Right atrium auricular region (tissue), 2 donors: ENCODE measurements around the gene MED16. TPM values are rescaled to one million over a fixed set of nuclear protein-coding genes. Genes with fewer than 3 reads are reported as not detected.

Experiments
- DNase-seq: peaks from one replicate; pipeline ENCODE4 v3.0.0-alpha.2; 2019; ENCODE audit warnings: low spot score
- H3K27ac ChIP-seq, 2 donors: fragments of 200-600 bp; sonication (generic); 1 replicate in 1 of 2; 2 replicates in 1 of 2; pipeline ENCODE4 v1.5.1; 2016 to 2019
- H3K27me3 ChIP-seq, 2 donors: fragments of 200-600 bp; sonication (generic); one replicate each; pipeline versions ENCODE4 v1.5.1 to v1.6.0; 2017 to 2019
- H3K36me3 ChIP-seq: fragments of 200-600 bp; sonication (generic); one replicate; pipeline ENCODE4 v1.5.1; 2016
- H3K4me1 ChIP-seq, 2 donors: fragments of 200-600 bp; sonication (generic); one replicate each; pipeline versions ENCODE4 v1.5.1 to v1.6.0; 2017 to 2019
- H3K4me3 ChIP-seq, 2 donors: fragments of 200-600 bp; sonication (generic); 1 replicate in 1 of 2; 2 replicates in 1 of 2; pipeline ENCODE4 v1.5.1; 2017 to 2019; ENCODE audit warnings: mild to moderate bottlenecking in 1 of 2, moderate library complexity in 1 of 2
- H3K9me3 ChIP-seq, 2 donors: fragments of 200-600 bp; sonication (generic); one replicate each; pipeline ENCODE4 v1.5.1; 2019
- CTCF ChIP-seq, 2 donors: fragments of 200-600 bp; sonication (generic); IDR thresholded peaks; one replicate each; pipeline ENCODE4 v1.5.1; 2019; ENCODE audit warnings: antibody characterized with exemption in 2 of 2
- total RNA-seq, 2 donors: library from RNA; depleted of rRNA; stranded (reverse); fragments of >200 nt; gene quantifications; one replicate each; pipeline ENCODE4 v1.1.0, GENCODE V29; 2016

The MED16 gene
- total RNA-seq, 2 donors from 2014 or later = 17.7 to 26.5 TPM

GRCh38 chr19:920051-920864, 27.3 kb upstream of the MED16 start:
- no peak for DNase-seq
- H3K4me3 ChIP-seq = peak overlapping the region in 1 of 2 donors; percentile 22
- peaks cover 18 to 38% of the 10 kb centered on the region in 2 donors for H3K27me3 ChIP-seq
- no peaks in the 10 kb centered on the region for H3K9me3 ChIP-seq
- no peaks in the 10 kb centered on the region for H3K36me3 ChIP-seq
- peaks cover 0 to 55% of the 10 kb centered on the region in 2 donors for H3K4me1 ChIP-seq
- no peak overlapping the region for H3K27ac ChIP-seq
- TF ChIP-seq CTCF (IDR thresholded peaks at IDR 0.05) = no peak

GRCh38 chr19:919199-920050, 26.4 kb upstream of the MED16 start:
- TF ChIP-seq CTCF (IDR thresholded peaks at IDR 0.05) = no peak
- Histone ChIP-seq H3K36me3 (no peaks in the 10 kb centered on the region), H3K4me3 (peak overlapping the region in 1 of 2 donors; percentile 22), H3K27ac (no peak overlapping the region), H3K27me3 (peaks cover 18 to 38% of the 10 kb centered on the region in 2 donors), H3K9me3 (no peaks in the 10 kb centered on the region), H3K4me1 (peaks cover 0 to 48% of the 10 kb centered on the region in 2 donors)
- DNase-seq = no peak

- no peak for TF ChIP-seq CTCF (IDR thresholded peaks at IDR 0.05)
- Histone ChIP-seq H3K9me3 (no peaks in the 10 kb centered on the region), H3K4me3 (no peak overlapping the region), H3K27ac (no peak overlapping the region), H3K36me3 (no peaks in the 10 kb centered on the region), H3K27me3 (peaks cover 18 to 38% of the 10 kb centered on the region in 2 donors), H3K4me1 (peaks cover 0 to 48% of the 10 kb centered on the region in 2 donors)
- DNase-seq = no peak
These were observed 25.7 kb upstream of the MED16 start for GRCh38 chr19:918481-919198.

GRCh38 chr19:918152-918437, 25.1 kb upstream of the MED16 start:
- no peaks in the 10 kb centered on the region for H3K36me3 ChIP-seq
- H3K27me3 ChIP-seq = peaks cover 18 to 38% of the 10 kb centered on the region in 2 donors
- no peak overlapping the region for H3K4me3 ChIP-seq
- no peak for DNase-seq
- H3K27ac ChIP-seq = no peak overlapping the region
- H3K9me3 ChIP-seq = no peaks in the 10 kb centered on the region
- H3K4me1 ChIP-seq = peaks cover 0 to 49% of the 10 kb centered on the region in 2 donors
- no peak for TF ChIP-seq CTCF (IDR thresholded peaks at IDR 0.05)

- peaks cover 18 to 38% of the 10 kb centered on the region in 2 donors for H3K27me3 ChIP-seq
- H3K4me3 ChIP-seq = peak within 1 kb of the TSS in 1 of 2 donors; percentile 41
- no peak within 1 kb of the TSS for H3K27ac ChIP-seq
- H3K9me3 ChIP-seq = no peaks in the 10 kb centered on the region
- peak in 1 of 2 donors; percentile 64 for TF ChIP-seq CTCF (IDR thresholded peaks at IDR 0.05)
- no peak for DNase-seq
- peaks cover 0 to 49% of the 10 kb centered on the region in 2 donors for H3K4me1 ChIP-seq
- H3K36me3 ChIP-seq = no peaks in the 10 kb centered on the region
These were observed 24.6 kb upstream of the MED16 start, which contains the start of gene KISS1R for GRCh38 chr19:917323-918151. KISS1R (plus strand) TSS chr19:917333; CDS start chr19:917503, 170 bp downstream.
